ENCODE measurements around the gene CAMK1D. TPM values are rescaled to one million over a fixed set of nuclear protein-coding genes. Genes with fewer than 3 reads are reported as not detected.

CAMK1D gene
- total and polyA plus RNA-seq, 4 donors, result 1.9 to 19.0 (median 7.6) TPM

- Histone ChIP-seq H3K4me1 (ENCODE audit: control insufficient read depth in 1 of 2, insufficient read depth in 2 of 2, low read length in 2 of 2) (peaks cover 0 to 2% of the 10 kb centered on the region in 2 donors), H3K4me3 (ENCODE audit: low read length in 2 of 2) (no peak overlapping the region), H3K36me3 (ENCODE audit: control insufficient read depth in 1 of 2, insufficient read depth in 2 of 2, low read length in 1 of 2) (no peaks in the 10 kb centered on the region), H3K9me3 (ENCODE audit: control insufficient read depth, low read length) (no peaks in the 10 kb centered on the region), H3K27ac (ENCODE audit: low read depth in 1 of 2, low read length in 2 of 2) (no peak overlapping the region), H3K27me3 (ENCODE audit: control insufficient read depth in 1 of 2, insufficient read depth in 2 of 2, low read length in 1 of 2) (no peaks in the 10 kb centered on the region)
- DNase-seq (peak; percentile 66 to 81), ATAC-seq (ENCODE audit: low FRiP score) (peak; percentile 69)
- 94 to 95% methylated on average over 7 of the region's 7 CpGs for WGBS, 2 donors
- intact Hi-C loops (cut with DNase I), result no loop called here
These were observed 68.7 kb downstream of the CAMK1D start for GRCh38 chr10:12418000-12418399.

GRCh38 chr10:12418725-12419261 lies 69.4 kb downstream of the CAMK1D start:
- Histone ChIP-seq H3K27me3 (ENCODE audit: control insufficient read depth in 1 of 2, insufficient read depth in 2 of 2, low read length in 1 of 2) (no peaks in the 10 kb centered on the region), H3K27ac (ENCODE audit: low read depth in 1 of 2, low read length in 2 of 2) (no peak overlapping the region), H3K4me1 (ENCODE audit: control insufficient read depth in 1 of 2, insufficient read depth in 2 of 2, low read length in 2 of 2) (peaks cover 0 to 2% of the 10 kb centered on the region in 2 donors), H3K4me3 (ENCODE audit: low read length in 2 of 2) (no peak overlapping the region), H3K36me3 (ENCODE audit: control insufficient read depth in 1 of 2, insufficient read depth in 2 of 2, low read length in 1 of 2) (no peaks in the 10 kb centered on the region), H3K9me3 (ENCODE audit: control insufficient read depth, low read length) (no peaks in the 10 kb centered on the region)
- intact Hi-C loops (cut with DNase I), result no loop called here
- ATAC-seq (ENCODE audit: low FRiP score) (no peak), DNase-seq (no peak)
- WGBS, 2 donors, result 93 to 95% methylated on average over 13 of the region's 13 CpGs

GRCh38 chr10:12419262-12419847 lies 70.0 kb downstream of the CAMK1D start:
- Histone ChIP-seq H3K27ac (ENCODE audit: low read depth in 1 of 2, low read length in 2 of 2) (no peak overlapping the region), H3K4me1 (ENCODE audit: control insufficient read depth in 1 of 2, insufficient read depth in 2 of 2, low read length in 2 of 2) (peaks cover 0 to under 1% of the 10 kb centered on the region in 2 donors), H3K4me3 (ENCODE audit: low read length in 2 of 2) (no peak overlapping the region), H3K36me3 (ENCODE audit: control insufficient read depth in 1 of 2, insufficient read depth in 2 of 2, low read length in 1 of 2) (no peaks in the 10 kb centered on the region), H3K27me3 (ENCODE audit: control insufficient read depth in 1 of 2, insufficient read depth in 2 of 2, low read length in 1 of 2) (no peaks in the 10 kb centered on the region), H3K9me3 (ENCODE audit: control insufficient read depth, low read length) (no peaks in the 10 kb centered on the region)
- WGBS, 2 donors, result 22 to 31% methylated on average over 9 of the region's 9 CpGs
- DNase-seq (peak in 1 of 2 donors; percentile 72), ATAC-seq (ENCODE audit: low FRiP score) (peak; percentile 44)
- intact Hi-C loops (cut with DNase I), result no loop called here

GRCh38 chr10:12420530-12421120 lies 71.3 kb downstream of the CAMK1D start:
- peak in 1 of 2 donors; percentile 2 for DNase-seq
- Histone ChIP-seq H3K4me3 (ENCODE audit: low read length in 2 of 2) (no peak overlapping the region), H3K36me3 (ENCODE audit: control insufficient read depth in 1 of 2, insufficient read depth in 2 of 2, low read length in 1 of 2) (no peaks in the 10 kb centered on the region), H3K27ac (ENCODE audit: low read depth in 1 of 2, low read length in 2 of 2) (no peak overlapping the region), H3K4me1 (ENCODE audit: control insufficient read depth in 1 of 2, insufficient read depth in 2 of 2, low read length in 2 of 2) (no peaks in the 10 kb centered on the region), H3K27me3 (ENCODE audit: control insufficient read depth in 1 of 2, insufficient read depth in 2 of 2, low read length in 1 of 2) (no peaks in the 10 kb centered on the region), H3K9me3 (ENCODE audit: control insufficient read depth, low read length) (no peaks in the 10 kb centered on the region)
- 94% methylated on average over 7 of the region's 7 CpGs for WGBS, 2 donors
- ATAC-seq (ENCODE audit: low FRiP score), result no peak
- intact Hi-C loops (cut with DNase I), result no loop called here

GRCh38 chr10:12422189-12422588 lies 72.8 kb downstream of the CAMK1D start:
- ATAC-seq (ENCODE audit: low FRiP score) (no peak), DNase-seq (no peak)
- H3K27ac ChIP-seq (ENCODE audit: low read depth in 1 of 2, low read length in 2 of 2), result no peak overlapping the region
- H3K36me3 ChIP-seq (ENCODE audit: control insufficient read depth in 1 of 2, insufficient read depth in 2 of 2, low read length in 1 of 2), result no peaks in the 10 kb centered on the region
- H3K9me3 ChIP-seq (ENCODE audit: control insufficient read depth, low read length), result no peaks in the 10 kb centered on the region
- no peak overlapping the region for H3K4me3 ChIP-seq (ENCODE audit: low read length in 2 of 2)
- intact Hi-C loops (cut with DNase I), result no loop called here
- no peaks in the 10 kb centered on the region for H3K27me3 ChIP-seq (ENCODE audit: control insufficient read depth in 1 of 2, insufficient read depth in 2 of 2, low read length in 1 of 2)
- WGBS, 2 donors, result 93 to 97% methylated on average over 10 of the region's 10 CpGs
- H3K4me1 ChIP-seq (ENCODE audit: control insufficient read depth in 1 of 2, insufficient read depth in 2 of 2, low read length in 2 of 2), result no peaks in the 10 kb centered on the region

GRCh38 chr10:12423896-12424295 lies 74.5 kb downstream of the CAMK1D start:
- no peaks in the 10 kb centered on the region for H3K4me1 ChIP-seq (ENCODE audit: control insufficient read depth in 1 of 2, insufficient read depth in 2 of 2, low read length in 2 of 2)
- no peak overlapping the region for H3K4me3 ChIP-seq (ENCODE audit: low read length in 2 of 2)
- H3K9me3 ChIP-seq (ENCODE audit: control insufficient read depth, low read length), result no peaks in the 10 kb centered on the region
- H3K27me3 ChIP-seq (ENCODE audit: control insufficient read depth in 1 of 2, insufficient read depth in 2 of 2, low read length in 1 of 2), result no peaks in the 10 kb centered on the region
- 95 to 96% methylated on average over 14 of the region's 14 CpGs for WGBS, 2 donors
- ATAC-seq (ENCODE audit: low FRiP score), result no peak
- no peak for DNase-seq
- intact Hi-C loops (cut with DNase I), result no loop called here
- H3K36me3 ChIP-seq (ENCODE audit: control insufficient read depth in 1 of 2, insufficient read depth in 2 of 2, low read length in 1 of 2), result no peaks in the 10 kb centered on the region
- no peak overlapping the region for H3K27ac ChIP-seq (ENCODE audit: low read depth in 1 of 2, low read length in 2 of 2)

GRCh38 chr10:12427276-12427675 lies 77.9 kb downstream of the CAMK1D start:
- Histone ChIP-seq H3K4me3 (ENCODE audit: low read length in 2 of 2) (no peak overlapping the region), H3K36me3 (ENCODE audit: control insufficient read depth in 1 of 2, insufficient read depth in 2 of 2, low read length in 1 of 2) (no peaks in the 10 kb centered on the region), H3K27ac (ENCODE audit: low read depth in 1 of 2, low read length in 2 of 2) (no peak overlapping the region), H3K9me3 (ENCODE audit: control insufficient read depth, low read length) (no peaks in the 10 kb centered on the region), H3K27me3 (ENCODE audit: control insufficient read depth in 1 of 2, insufficient read depth in 2 of 2, low read length in 1 of 2) (no peaks in the 10 kb centered on the region), H3K4me1 (ENCODE audit: control insufficient read depth in 1 of 2, insufficient read depth in 2 of 2, low read length in 2 of 2) (no peaks in the 10 kb centered on the region)
- no peak for DNase-seq
- intact Hi-C loops (cut with DNase I), result no loop called here
- no peak for ATAC-seq (ENCODE audit: low FRiP score)
- 97% methylated on average over 8 of the region's 8 CpGs for WGBS, 2 donors

GRCh38 chr10:12428447-12429135 lies 79.2 kb downstream of the CAMK1D start:
- no peak for DNase-seq

More at GRCh38 chr10:12428447-12429135, 79.2 kb downstream of the CAMK1D start:
- no peaks in the 10 kb centered on the region for H3K36me3 ChIP-seq (ENCODE audit: control insufficient read depth in 1 of 2, insufficient read depth in 2 of 2, low read length in 1 of 2)
- no peak for ATAC-seq (ENCODE audit: low FRiP score)
- no peaks in the 10 kb centered on the region for H3K9me3 ChIP-seq (ENCODE audit: control insufficient read depth, low read length)
- intact Hi-C loops (cut with DNase I), result no loop called here
- WGBS, 2 donors, result 90% methylated on average over 16 of the region's 16 CpGs
- H3K4me3 ChIP-seq (ENCODE audit: low read length in 2 of 2), result no peak overlapping the region
- H3K27me3 ChIP-seq (ENCODE audit: control insufficient read depth in 1 of 2, insufficient read depth in 2 of 2, low read length in 1 of 2), result no peaks in the 10 kb centered on the region
- H3K27ac ChIP-seq (ENCODE audit: low read depth in 1 of 2, low read length in 2 of 2), result no peak overlapping the region
- H3K4me1 ChIP-seq (ENCODE audit: control insufficient read depth in 1 of 2, insufficient read depth in 2 of 2, low read length in 2 of 2), result no peaks in the 10 kb centered on the region

All from aorta (tissue), 5 donors.